ENCODE data around the gene NUMB. TPM values are rescaled to one million over a fixed set of nuclear protein-coding genes. Genes with fewer than 3 reads are reported as not detected.
A peak's percentile ranks its signal among the peaks of the same experiment; 100 is the strongest.

The NUMB gene
- total and polyA plus RNA-seq, 2 of the 13 experiments (the other 11 are each of a cell fraction or from before 2014, with no cell fraction given), result 20.3 to 71.1 TPM

- TF ChIP-seq HNF1B (CRISPR knock-in tag; IDR thresholded peaks at IDR 0.05), result no peak
Measured at GRCh38 chr14:73269729-73270531, 188.4 kb downstream of the NUMB start (continued).

GRCh38 chr14:73267474-73267873 lies 190.9 kb downstream of the NUMB start:
- CTCF ChIA-PET (ENCODE audit: low intra/inter-chr PET ratio, low total read pairs), result no interaction called here
- Histone ChIP-seq H3K36me3 (replicated peaks in 1 of 2; ENCODE audit: control insufficient read depth in 1 of 2, insufficient read depth in 2 of 2, low read length in 2 of 2) (no peaks in the 10 kb centered on the region), H3K4me3 (replicated peaks in 1 of 3; ENCODE audit: insufficient read depth in 1 of 3, low read depth in 2 of 3, low read length in 3 of 3) (no peak overlapping the region), H3K9me3 (ENCODE audit: low read length) (no peaks in the 10 kb centered on the region), H3K4me1 (ENCODE audit: insufficient read depth, low read length) (peaks cover 27% of the 10 kb centered on the region), H2AFZ (ENCODE audit: low read length) (no peak overlapping the region), H3K9ac (ENCODE audit: insufficient read depth, low read depth, low read length) (no peak overlapping the region), H3K4me2 (ENCODE audit: low read depth, low read length) (no peak overlapping the region), H3K79me2 (ENCODE audit: insufficient read depth, low read length) (no peaks in the 10 kb centered on the region), H3K27ac (ENCODE audit: extremely low read length, insufficient read depth, low read length) (no peak overlapping the region), H3K27me3 (ENCODE audit: control insufficient read depth in 1 of 2, insufficient read depth in 2 of 2, low read length in 2 of 2) (peaks cover 0 to 15% of the 10 kb centered on the region in 2 experiments; a peak in 2 of 5 replicates), H4K20me1 (ENCODE audit: insufficient read depth, low read length) (no peaks in the 10 kb centered on the region)
- ATAC-seq (peak; percentile 5; the same call in 2 of the 3 replicates), FAIRE-seq (no peak), DNase-seq (ENCODE audit: low spot score) (no peak)
- BruUV-seq (replicated peaks), result no TSS peak
- TF ChIP-seq ZBTB33 (CRISPR knock-in tag; IDR thresholded peaks at IDR 0.05), result 0 out of 2 replicates have a peak, but pooled peaks have one; percentile 35
- TF ChIP-seq XBP1 (CRISPR knock-in tag; IDR thresholded peaks at IDR 0.05), result no peak
- intact Hi-C loops (cut with micrococcal nuclease; ENCODE audit: unreplicated experiment), result no loop called here
- WGBS (ENCODE audit: low lambda C conversion rate), result 59% methylated on average over 4 of the region's 6 CpGs
- POLR2A ChIA-PET, result no interaction called here
- in situ Hi-C loops (cut with HindIII; ENCODE audit: extremely low pct_ligation_motif_present, low pct_unique_long_range_greater_than_20kb), result loop anchor here (5.0 kb wide), 1 partner anchor 35 kb away; no protein-coding TSS in a partner anchor
